T47D (cell line): Measurements from ENCODE around the gene ZNF565.
"Not testable (repeated sequence)": the region's sequence is repeated elsewhere in the genome, so short reads cannot be mapped to it uniquely, and the experiment has no call there.

Experiments
- DNase-seq, 2 experiments: peaks; one replicate each; pipeline versions ENCODE4 v3.0.0 to v3.0.0-alpha.2; 2011 to 2012; ENCODE audit warnings: low read depth in 1 of 2, low spot score in 1 of 2
- JUND ChIP-seq: IDR thresholded peaks from 2 replicates; pipeline ENCODE4 v1.6.1; 2012; ENCODE audit warnings: low read depth
- in situ Hi-C: cut with HindIII; loops from 2 replicates; pipeline ENCODE4 v1.10.0; 2016; ENCODE audit warnings: low sequenced_read_pairs, low pct_unique_long_range_greater_than_20kb

ZNF565 gene

DNA sequence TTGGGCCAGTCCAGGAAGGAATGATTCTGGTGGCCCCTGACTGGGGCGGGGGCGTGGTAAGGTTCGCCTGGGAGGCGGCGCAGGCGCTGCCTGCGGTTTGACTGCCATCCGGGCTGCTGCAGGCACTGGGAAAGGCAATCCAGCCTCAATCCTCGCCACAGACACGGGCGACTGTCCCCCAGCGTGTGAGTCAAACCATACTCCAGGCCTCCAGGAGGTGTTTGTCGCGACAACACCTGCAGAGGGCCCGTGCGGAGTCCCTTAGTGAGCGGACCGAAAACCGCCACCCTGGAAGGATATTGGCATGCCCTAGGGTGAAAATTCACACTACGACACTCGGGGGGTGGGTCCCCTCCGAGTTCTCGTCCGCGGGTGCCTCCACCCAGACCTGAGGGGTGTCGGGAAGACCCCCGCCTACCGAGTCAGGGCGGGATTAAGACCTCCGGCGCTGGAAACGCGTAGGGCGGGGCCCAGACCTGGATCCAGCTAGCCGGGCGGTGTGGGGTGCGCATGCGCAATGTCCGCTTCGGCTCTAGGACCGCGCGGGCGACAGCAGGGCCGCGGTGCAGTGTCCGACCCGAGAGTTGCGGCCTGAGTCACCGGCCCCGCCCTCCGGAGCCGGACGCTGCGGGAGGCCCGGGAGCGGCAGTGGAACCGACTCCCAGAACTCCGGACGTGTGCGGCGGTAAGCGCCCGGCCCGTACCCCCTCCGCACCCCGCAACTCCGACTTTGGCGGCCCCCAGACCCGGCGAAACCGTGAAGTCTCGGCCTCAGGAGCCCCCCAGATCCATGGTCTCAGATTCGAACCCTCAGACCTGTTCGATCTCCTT is 74.8 kb downstream of the ZNF565 start, which contains the start of gene CAPNS1:
CAPNS1 (plus strand) TSS at position 594 of the 831 bp plus-strand sequence. CDS start 946 bp downstream, outside the sequence.
- no peak for TF ChIP-seq JUND
- peak; percentile 87 to 95 for DNase-seq
- in situ Hi-C loops = no loop called here

DNA sequence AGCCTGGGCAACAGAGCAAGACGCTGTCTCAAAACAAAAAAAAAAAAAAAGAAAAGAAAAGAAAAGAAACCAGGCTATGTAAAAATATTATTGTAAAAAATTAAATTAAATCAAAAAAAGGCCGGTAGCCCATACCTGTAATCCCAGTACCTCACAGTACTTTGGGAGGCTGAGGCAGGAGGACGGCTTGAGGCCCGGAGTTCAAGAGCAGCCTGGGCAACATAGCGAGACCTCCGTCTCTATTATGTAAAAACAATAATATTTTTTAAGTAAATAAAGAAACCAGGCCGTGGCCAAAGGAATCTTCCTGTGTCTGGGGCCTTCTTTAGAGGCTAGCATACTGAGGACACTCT is 75.4 kb downstream of the ZNF565 start:
- DNase-seq = no peak
- in situ Hi-C loops = no loop called here
- TF ChIP-seq JUND = no peak

DNA sequence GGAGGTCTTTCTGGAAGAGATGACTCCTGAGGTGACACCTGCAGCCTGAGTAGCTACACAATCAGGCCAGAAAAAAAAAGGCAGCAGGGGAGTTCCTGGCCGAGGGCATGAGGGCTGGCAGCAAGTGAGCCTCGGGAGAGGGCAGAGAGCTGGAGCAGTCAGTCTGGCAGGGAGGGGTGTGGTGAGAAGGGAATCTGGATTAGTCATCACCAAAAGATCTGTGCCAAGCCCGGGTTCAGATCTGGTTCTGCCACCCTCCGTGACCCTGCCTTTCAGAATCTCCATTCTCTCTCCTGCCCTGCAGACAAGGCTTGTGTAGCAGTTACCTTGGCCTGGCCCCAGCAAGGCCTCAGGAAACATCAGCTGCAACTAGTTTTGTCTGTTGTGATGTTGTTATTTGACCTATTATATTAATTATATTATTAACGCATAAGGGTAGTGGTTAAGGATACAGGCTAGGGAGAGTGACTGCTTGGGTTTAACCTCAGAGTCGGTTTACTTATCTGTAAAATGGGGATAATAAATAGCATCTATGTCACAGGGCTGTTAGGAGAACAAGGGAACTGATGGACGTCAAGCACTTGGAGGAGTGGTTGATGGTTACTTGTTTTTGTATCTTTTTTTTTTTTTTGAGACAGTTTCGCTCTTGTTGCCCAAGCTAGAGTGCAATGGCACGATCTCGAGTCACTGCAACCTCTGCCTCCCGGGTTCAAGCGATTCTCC is 77.3 kb downstream of the ZNF565 start:
- TF ChIP-seq JUND = 0 out of 2 replicates have a peak, but pooled peaks have one; percentile 27
- in situ Hi-C loops = no loop called here
- DNase-seq = peak in 1 of 2 experiments; percentile 58

DNA sequence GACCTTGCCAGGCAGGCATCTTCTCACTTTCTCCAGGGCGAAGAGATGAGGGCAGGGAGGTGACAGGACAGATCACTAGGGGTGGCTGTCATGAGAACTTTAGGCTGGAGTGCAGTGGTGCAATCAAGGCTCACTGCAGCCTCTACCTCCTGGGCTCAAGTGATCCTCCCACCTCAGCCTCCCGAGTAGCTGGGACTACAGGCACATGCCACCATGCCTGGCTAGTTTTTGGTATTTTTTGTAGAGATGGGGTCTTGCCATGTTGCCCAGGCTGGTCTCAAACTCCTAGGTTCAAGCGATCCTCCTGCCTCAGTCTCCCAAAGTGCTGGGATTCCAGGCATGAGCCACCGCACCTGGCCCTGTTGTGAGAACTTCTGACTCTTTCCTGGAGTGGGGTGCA is 79.6 kb downstream of the ZNF565 start:
- DNase-seq, in situ Hi-C loops: not testable (repeated sequence)
